Right renal pelvis (tissue), 4 donors: ENCODE data around the gene SLC6A18. TPM values are rescaled to one million over a fixed set of nuclear protein-coding genes. Genes with fewer than 3 reads are reported as not detected.
A peak's percentile ranks its signal among the peaks of the same experiment; 100 is the strongest.
"Not testable (repeated sequence)": the region's sequence is repeated elsewhere in the genome, so short reads cannot be mapped to it uniquely, and the experiment has no call there.

Source experiments
- DNase-seq, 4 donors: peaks; one replicate each; pipeline ENCODE4 v3.0.0-alpha.2; 2013; ENCODE audit warnings: low read depth in 4 of 4, low spot score in 3 of 4, missing footprints in 1 of 4
- polyA plus RNA-seq, 4 donors: library from polyadenylated mRNA; unstranded; fragments of 120-200 nt; gene quantifications; one replicate each; pipeline ENCODE4 v1.2.1, GENCODE V29; 2013; ENCODE audit not compliant: insufficient read length in 4 of 4

SLC6A18 gene
- polyA plus RNA-seq, 4 donors = 0.24 to 3.9 (median 1.6) TPM

- DNase-seq = no peak
Observed at GRCh38 chr5:1228120-1228519, 2.9 kb downstream of the SLC6A18 start.

- not testable (repeated sequence) for DNase-seq
Observed at GRCh38 chr5:1229023-1229422, 3.8 kb downstream of the SLC6A18 start.

- DNase-seq = no peak
Observed at GRCh38 chr5:1229822-1230221, 4.6 kb downstream of the SLC6A18 start.

- DNase-seq = no peak
Observed at GRCh38 chr5:1230551-1230950, 5.4 kb downstream of the SLC6A18 start.

GRCh38 chr5:1231354-1231905 is 6.2 kb downstream of the SLC6A18 start:
- no peak for DNase-seq

- DNase-seq = no peak
Observed at GRCh38 chr5:1232780-1233179, 7.6 kb downstream of the SLC6A18 start.

- DNase-seq = no peak
Observed at GRCh38 chr5:1235379-1235778, 10.2 kb downstream of the SLC6A18 start.

- DNase-seq = no peak
Observed at GRCh38 chr5:1235838-1236237, 10.7 kb downstream of the SLC6A18 start.

- no peak for DNase-seq
Observed at GRCh38 chr5:1239505-1240251, 14.5 kb downstream of the SLC6A18 start.

- no peak for DNase-seq
Observed at GRCh38 chr5:1240496-1241260, 15.5 kb downstream of the SLC6A18 start.

- DNase-seq = no peak
Observed at GRCh38 chr5:1241509-1242080, 16.4 kb downstream of the SLC6A18 start.

GRCh38 chr5:1242733-1243486 is 17.7 kb downstream of the SLC6A18 start:
- no peak for DNase-seq

GRCh38 chr5:1243487-1244130 is 18.4 kb downstream of the SLC6A18 start:
- no peak for DNase-seq

- no peak for DNase-seq
Observed at GRCh38 chr5:1244255-1244654, 19.1 kb downstream of the SLC6A18 start.

GRCh38 chr5:1244976-1245375 is 19.8 kb downstream of the SLC6A18 start:
- DNase-seq = no peak

GRCh38 chr5:1245905-1246576 is 20.9 kb downstream of the SLC6A18 start:
- no peak for DNase-seq

- DNase-seq = peak; percentile 70 to 83 (median 77)
Observed at GRCh38 chr5:1246711-1247431, 21.7 kb downstream of the SLC6A18 start.

GRCh38 chr5:1247811-1248210 is 22.6 kb downstream of the SLC6A18 start:
- no peak for DNase-seq
